ENCODE measurements around the gene ORM1. TPM values are rescaled to one million over a fixed set of nuclear protein-coding genes. Genes with fewer than 3 reads are reported as not detected.

The ORM1 gene
- total RNA-seq, 5 donors from 2014 or later (not counting 1 experiment from before 2014, with no cell fraction given), result 4.2 to 8.3 (median 6.2) TPM; not detected in 2

- no peaks in the 10 kb centered on the region for H3K4me1 Mint-ChIP-seq
- CTCF ChIA-PET, result no interaction called here
- Histone ChIP-seq H3K9me3 (no peaks in the 10 kb centered on the region), H3K36me3 (ENCODE audit: control insufficient read depth in 2 of 2, extremely low read depth in 1 of 2, insufficient read depth in 1 of 2, low read length in 1 of 2) (no peaks in the 10 kb centered on the region), H3K4me1 (ENCODE audit: control insufficient read depth in 1 of 2, extremely low read depth in 1 of 2, insufficient read depth in 2 of 2, low read length in 2 of 2) (no peaks in the 10 kb centered on the region), H3K27me3 (replicated peaks in 1 of 2; ENCODE audit: control insufficient read depth in 2 of 2, extremely low read depth in 1 of 2, insufficient read depth in 2 of 2, low read length in 1 of 2) (peaks cover 0 to 19% of the 10 kb centered on the region in 2 experiments), H3K4me3 (ENCODE audit: control insufficient read depth in 1 of 2, extremely low read depth in 1 of 2, low read length in 1 of 2) (no peak overlapping the region), H3K27ac (ENCODE audit: low read length) (no peak overlapping the region)
- no peaks in the 10 kb centered on the region for H3K9me3 Mint-ChIP-seq
- 89% methylated on average over 13 of the region's 28 CpGs for WGBS (ENCODE audit: insufficient coverage)
- H3K36me3 Mint-ChIP-seq, result no peaks in the 10 kb centered on the region
- H3K27ac Mint-ChIP-seq, result no peak overlapping the region
- ATAC-seq (replicated peaks in 1 of 4) (no peak), DNase-seq (peak in 1 of 35 experiments; percentile 20)
- peaks cover 0 to 6% of the 10 kb centered on the region in 2 donors for H3K27me3 Mint-ChIP-seq
- H3K4me3 Mint-ChIP-seq, result no peak overlapping the region
- POLR2A ChIA-PET, result no interaction called here
These were observed 11.1 kb upstream of the ORM1 start for GRCh38 chr9:114311571-114312512.

DNA sequence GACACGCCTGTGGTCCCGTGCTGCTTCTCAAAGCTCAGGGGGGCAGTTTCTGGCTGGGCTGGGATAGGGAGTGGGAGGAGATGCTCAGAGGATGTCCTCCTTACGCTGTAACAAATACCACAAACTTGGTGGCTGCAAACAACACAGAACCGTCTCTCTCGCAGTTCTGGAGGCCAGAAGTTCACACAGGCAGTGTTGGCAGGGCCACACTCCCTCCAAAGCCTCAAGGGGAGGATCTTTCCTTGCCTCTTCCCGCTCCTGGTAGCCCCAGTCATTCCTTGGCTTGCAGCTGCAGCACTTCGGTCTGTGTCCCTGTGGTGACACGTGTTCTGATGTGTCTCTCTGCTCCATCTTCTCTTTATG lies 10.4 kb upstream of the ORM1 start:
- H3K27me3 ChIP-seq (replicated peaks in 1 of 2; ENCODE audit: control insufficient read depth in 2 of 2, extremely low read depth in 1 of 2, insufficient read depth in 2 of 2, low read length in 1 of 2), result peaks cover 0 to 19% of the 10 kb centered on the region in 2 experiments
- Mint-ChIP-seq H3K27me3 (peaks cover 0 to 6% of the 10 kb centered on the region in 2 donors), H3K9me3 (no peaks in the 10 kb centered on the region), H3K4me3 (no peak overlapping the region), H3K4me1 (no peaks in the 10 kb centered on the region), H3K36me3 (no peaks in the 10 kb centered on the region), H3K27ac (no peak overlapping the region)
- no peaks in the 10 kb centered on the region for H3K4me1 ChIP-seq (ENCODE audit: control insufficient read depth in 1 of 2, extremely low read depth in 1 of 2, insufficient read depth in 2 of 2, low read length in 2 of 2)
- DNase-seq, result peak in 2 of 35 experiments; percentile 3 to 16
- H3K36me3 ChIP-seq (ENCODE audit: control insufficient read depth in 2 of 2, extremely low read depth in 1 of 2, insufficient read depth in 1 of 2, low read length in 1 of 2), result no peaks in the 10 kb centered on the region
- POLR2A ChIA-PET, result no interaction called here
- no peaks in the 10 kb centered on the region for H3K9me3 ChIP-seq
- CTCF ChIA-PET, result no interaction called here
- no peak overlapping the region for H3K4me3 ChIP-seq (ENCODE audit: control insufficient read depth in 1 of 2, extremely low read depth in 1 of 2, low read length in 1 of 2)
- no peak for ATAC-seq (replicated peaks in 1 of 4)
- WGBS (ENCODE audit: insufficient coverage), result 69% methylated on average over 5 of the region's 8 CpGs
- H3K27ac ChIP-seq (ENCODE audit: low read length), result no peak overlapping the region

- no peaks in the 10 kb centered on the region for H3K4me1 ChIP-seq (ENCODE audit: control insufficient read depth in 1 of 2, extremely low read depth in 1 of 2, insufficient read depth in 2 of 2, low read length in 2 of 2)
- DNase-seq, result no peak
- H3K27ac ChIP-seq (ENCODE audit: low read length), result no peak overlapping the region
- H3K36me3 Mint-ChIP-seq, result no peaks in the 10 kb centered on the region
- H3K27me3 ChIP-seq (replicated peaks in 1 of 2; ENCODE audit: control insufficient read depth in 2 of 2, extremely low read depth in 1 of 2, insufficient read depth in 2 of 2, low read length in 1 of 2), result peaks cover 0 to 19% of the 10 kb centered on the region in 2 experiments
- H3K4me3 ChIP-seq (ENCODE audit: control insufficient read depth in 1 of 2, extremely low read depth in 1 of 2, low read length in 1 of 2), result no peak overlapping the region
- H3K27me3 Mint-ChIP-seq, result peaks cover 0 to 6% of the 10 kb centered on the region in 2 donors
- no peaks in the 10 kb centered on the region for H3K36me3 ChIP-seq (ENCODE audit: control insufficient read depth in 2 of 2, extremely low read depth in 1 of 2, insufficient read depth in 1 of 2, low read length in 1 of 2)
- H3K4me1 Mint-ChIP-seq, result no peaks in the 10 kb centered on the region
- no peak overlapping the region for H3K4me3 Mint-ChIP-seq
- no peak overlapping the region for H3K27ac Mint-ChIP-seq
- ChIA-PET CTCF (no interaction called here), POLR2A (no interaction called here)
- no peak for ATAC-seq (replicated peaks in 1 of 4)
- no peaks in the 10 kb centered on the region for H3K9me3 ChIP-seq
- no peaks in the 10 kb centered on the region for H3K9me3 Mint-ChIP-seq
- 88% methylated on average over 2 of the region's 8 CpGs for WGBS (ENCODE audit: insufficient coverage)
These were observed 9.7 kb upstream of the ORM1 start for GRCh38 chr9:114313186-114313585.

- ATAC-seq (replicated peaks in 1 of 4), result no peak
- POLR2A ChIA-PET, result no interaction called here
- Histone ChIP-seq H3K4me1 (ENCODE audit: control insufficient read depth in 1 of 2, extremely low read depth in 1 of 2, insufficient read depth in 2 of 2, low read length in 2 of 2) (no peaks in the 10 kb centered on the region), H3K9me3 (no peaks in the 10 kb centered on the region), H3K4me3 (ENCODE audit: control insufficient read depth in 1 of 2, extremely low read depth in 1 of 2, low read length in 1 of 2) (no peak overlapping the region), H3K36me3 (ENCODE audit: control insufficient read depth in 2 of 2, extremely low read depth in 1 of 2, insufficient read depth in 1 of 2, low read length in 1 of 2) (no peaks in the 10 kb centered on the region), H3K27ac (ENCODE audit: low read length) (no peak overlapping the region), H3K27me3 (replicated peaks in 1 of 2; ENCODE audit: control insufficient read depth in 2 of 2, extremely low read depth in 1 of 2, insufficient read depth in 2 of 2, low read length in 1 of 2) (peaks cover 0 to 15% of the 10 kb centered on the region in 2 experiments)
- CTCF ChIA-PET, result interaction anchor here in 1 of 2 donors (0.6 kb wide), 1 partner anchor 23 kb away, joined by 3 read pairs; no protein-coding TSS in a partner anchor
- peak in 2 of 35 experiments; percentile 3 to 4 for DNase-seq
- Mint-ChIP-seq H3K27ac (no peak overlapping the region), H3K36me3 (no peaks in the 10 kb centered on the region), H3K4me3 (no peak overlapping the region), H3K4me1 (no peaks in the 10 kb centered on the region), H3K9me3 (no peaks in the 10 kb centered on the region), H3K27me3 (peaks cover 4 to 11% of the 10 kb centered on the region in 2 donors)
- 81% methylated on average over 7 of the region's 7 CpGs for WGBS (ENCODE audit: insufficient coverage)
These were observed 8.5 kb upstream of the ORM1 start for GRCh38 chr9:114314256-114314867.

DNA sequence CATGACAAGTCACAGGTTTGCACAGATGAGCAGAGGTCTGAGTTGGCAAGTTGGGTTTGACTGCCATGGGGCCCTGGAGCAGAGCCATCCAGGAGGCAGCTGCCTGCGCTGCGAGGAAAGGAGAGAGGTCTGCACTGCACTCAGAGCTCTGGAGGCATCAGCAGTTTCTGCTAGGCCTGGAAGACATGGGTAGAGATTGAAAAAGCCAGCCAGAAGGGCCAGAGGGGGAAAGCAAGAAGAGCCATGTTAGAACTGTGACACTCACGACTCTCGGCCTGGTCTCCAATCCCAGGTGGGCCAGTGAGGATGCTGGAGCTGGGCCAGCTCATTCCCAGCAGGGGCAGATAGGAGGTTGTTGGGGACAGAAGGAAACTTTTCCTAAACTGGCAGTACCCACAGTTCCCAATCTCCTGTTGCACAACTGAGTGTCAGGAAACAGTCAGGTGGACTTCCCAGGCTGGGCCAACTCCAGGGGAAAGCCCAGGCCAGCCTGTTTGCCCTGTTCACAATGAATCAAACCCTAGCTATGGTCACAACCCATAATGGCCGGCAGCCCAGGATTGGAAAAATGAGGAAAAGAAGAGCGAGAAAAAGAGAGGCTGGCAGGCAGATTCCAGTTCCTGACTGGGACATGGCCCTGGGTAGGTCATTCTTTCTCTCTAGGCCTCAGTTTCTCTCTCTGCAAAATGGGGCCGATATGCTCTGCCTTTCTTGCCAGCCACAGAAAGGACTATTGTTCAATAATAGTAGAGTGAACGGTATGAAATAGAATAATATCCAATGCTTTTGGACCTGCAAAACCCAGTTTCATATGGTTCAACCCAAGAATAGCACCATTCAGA lies 7.8 kb upstream of the ORM1 start:
- Mint-ChIP-seq H3K36me3 (no peaks in the 10 kb centered on the region), H3K27ac (no peak overlapping the region), H3K9me3 (no peaks in the 10 kb centered on the region), H3K4me1 (no peaks in the 10 kb centered on the region), H3K4me3 (no peak overlapping the region), H3K27me3 (peaks cover 4 to 11% of the 10 kb centered on the region in 2 donors)
- H3K9me3 ChIP-seq, result no peaks in the 10 kb centered on the region
- no peaks in the 10 kb centered on the region for H3K36me3 ChIP-seq (ENCODE audit: control insufficient read depth in 2 of 2, extremely low read depth in 1 of 2, insufficient read depth in 1 of 2, low read length in 1 of 2)
- peaks cover 0 to 16% of the 10 kb centered on the region in 2 experiments for H3K27me3 ChIP-seq (replicated peaks in 1 of 2; ENCODE audit: control insufficient read depth in 2 of 2, extremely low read depth in 1 of 2, insufficient read depth in 2 of 2, low read length in 1 of 2)
- ATAC-seq (replicated peaks in 1 of 4), result no peak
- 96% methylated on average over 5 of the region's 8 CpGs for WGBS (ENCODE audit: insufficient coverage)
- H3K4me1 ChIP-seq (ENCODE audit: control insufficient read depth in 1 of 2, extremely low read depth in 1 of 2, insufficient read depth in 2 of 2, low read length in 2 of 2), result no peaks in the 10 kb centered on the region
- ChIA-PET CTCF (no interaction called here), POLR2A (no interaction called here)
- H3K4me3 ChIP-seq (ENCODE audit: control insufficient read depth in 1 of 2, extremely low read depth in 1 of 2, low read length in 1 of 2), result no peak overlapping the region
- H3K27ac ChIP-seq (ENCODE audit: low read length), result no peak overlapping the region
- peak in 2 of 35 experiments; percentile 4 to 10 for DNase-seq

DNA sequence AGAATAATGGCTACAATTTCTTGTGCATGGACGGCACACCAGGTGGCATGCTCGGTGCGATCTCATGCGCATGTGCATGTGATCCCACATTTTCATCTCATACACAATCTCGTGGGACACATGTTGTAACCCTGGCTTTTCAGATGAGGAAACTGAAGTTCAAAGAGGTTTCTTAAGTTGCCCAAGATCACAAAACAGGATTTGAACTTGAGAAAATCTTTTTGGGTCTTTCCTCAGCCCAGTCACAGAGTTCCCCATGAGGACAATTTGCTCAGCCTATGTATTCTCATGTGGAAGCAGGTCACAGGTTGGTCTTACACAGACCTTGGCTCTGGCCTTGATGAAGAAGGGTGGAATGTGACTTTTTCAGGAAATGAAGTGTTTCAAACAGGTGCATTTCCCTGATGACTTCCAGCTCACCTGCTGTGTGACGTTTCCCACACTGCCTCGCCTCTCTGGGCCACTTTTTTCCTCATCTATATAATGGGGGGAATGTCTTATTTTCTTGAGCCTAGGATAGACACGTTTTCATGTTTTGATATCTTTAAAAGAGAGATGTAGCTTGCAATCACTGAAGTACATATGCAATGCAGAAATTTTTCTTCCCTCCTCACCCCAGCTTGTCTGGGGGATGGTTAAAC lies 7.1 kb upstream of the ORM1 start:
- DNase-seq, result no peak
- Mint-ChIP-seq H3K27me3 (peaks cover 7 to 11% of the 10 kb centered on the region in 2 donors), H3K27ac (no peak overlapping the region), H3K4me3 (no peak overlapping the region), H3K9me3 (no peaks in the 10 kb centered on the region), H3K4me1 (no peaks in the 10 kb centered on the region), H3K36me3 (no peaks in the 10 kb centered on the region)
- Histone ChIP-seq H3K4me3 (ENCODE audit: control insufficient read depth in 1 of 2, extremely low read depth in 1 of 2, low read length in 1 of 2) (no peak overlapping the region), H3K9me3 (no peaks in the 10 kb centered on the region), H3K27ac (ENCODE audit: low read length) (no peak overlapping the region), H3K36me3 (ENCODE audit: control insufficient read depth in 2 of 2, extremely low read depth in 1 of 2, insufficient read depth in 1 of 2, low read length in 1 of 2) (no peaks in the 10 kb centered on the region), H3K4me1 (ENCODE audit: control insufficient read depth in 1 of 2, extremely low read depth in 1 of 2, insufficient read depth in 2 of 2, low read length in 2 of 2) (no peaks in the 10 kb centered on the region), H3K27me3 (replicated peaks in 1 of 2; ENCODE audit: control insufficient read depth in 2 of 2, extremely low read depth in 1 of 2, insufficient read depth in 2 of 2, low read length in 1 of 2) (peaks cover 0 to 23% of the 10 kb centered on the region in 2 experiments)
- ATAC-seq (replicated peaks in 1 of 4), result no peak
- ChIA-PET POLR2A (no interaction called here), CTCF (no interaction called here)
- 0% methylated on average over 1 of the region's 8 CpGs for WGBS (ENCODE audit: insufficient coverage)

All from T-cell (primary cell).